Trophoblast cell (in vitro differentiated cells and primary cell): ENCODE results near the gene AP1G1.
"Not testable (repeated sequence)": the region's sequence is repeated elsewhere in the genome, so short reads cannot be mapped to it uniquely, and the experiment has no call there.

Experiments
- DNase-seq, 2 donors: peaks; one replicate each; pipeline ENCODE4 v3.0.0-alpha.2; 2016
- H2AFZ ChIP-seq: 2 replicates; pipeline ENCODE4 v1.6.1; 2013; ENCODE audit warnings: low read length, moderate library complexity, mild to moderate bottlenecking; ENCODE audit not compliant: insufficient read depth, poor library complexity
- H2AK5ac ChIP-seq: 2 replicates; pipeline ENCODE4 v1.6.1; 2013; ENCODE audit warnings: mild to moderate bottlenecking, low read length
- H2BK120ac ChIP-seq: 2 replicates; pipeline ENCODE4 v1.6.1; 2013; ENCODE audit warnings: low read length, mild to moderate bottlenecking, moderate library complexity; ENCODE audit not compliant: insufficient read depth, poor library complexity
- H2BK12ac ChIP-seq: 2 replicates; pipeline ENCODE4 v1.6.1; 2013; ENCODE audit warnings: mild to moderate bottlenecking, low read length, moderate library complexity
- H2BK5ac ChIP-seq: 2 replicates; pipeline ENCODE4 v1.6.1; 2013; ENCODE audit warnings: low read length, low read depth, moderate library complexity, mild to moderate bottlenecking; ENCODE audit not compliant: poor library complexity
- H3K14ac ChIP-seq: 2 replicates; pipeline ENCODE4 v1.6.1; 2013; ENCODE audit warnings: mild to moderate bottlenecking, low read length
- H3K18ac ChIP-seq: 2 replicates; pipeline ENCODE4 v1.6.1; 2013; ENCODE audit warnings: mild to moderate bottlenecking, low read length
- H3K23ac ChIP-seq: 2 replicates; pipeline ENCODE4 v1.6.1; 2013; ENCODE audit warnings: low read length
- H3K27ac ChIP-seq: 2 replicates; pipeline ENCODE4 v1.5.1; 2013; ENCODE audit warnings: low read depth, mild to moderate bottlenecking, inconsistent platforms, low read length, moderate library complexity
- H3K27me3 ChIP-seq: 2 replicates; pipeline ENCODE4 v1.6.1; 2013; ENCODE audit warnings: inconsistent platforms, mild to moderate bottlenecking, low read length, moderate library complexity; ENCODE audit not compliant: insufficient read depth
- H3K36me3 ChIP-seq, 2 experiments: 1 replicate in 1 of 2; 2 replicates in 1 of 2; pipeline ENCODE4 v1.6.1; 2013; ENCODE audit warnings: low read length in 2 of 2, mild to moderate bottlenecking in 2 of 2, moderate library complexity in 1 of 2; ENCODE audit not compliant: insufficient read depth in 2 of 2, control insufficient read depth in 1 of 2
- H3K4ac ChIP-seq: 2 replicates; pipeline ENCODE4 v1.6.1; 2013; ENCODE audit warnings: low read depth, mild to moderate bottlenecking, low read length, moderate library complexity
- H3K4me1 ChIP-seq, 2 experiments: 1 replicate in 1 of 2; 2 replicates in 1 of 2; pipeline ENCODE4 v1.6.1; 2013; ENCODE audit warnings: low read length in 2 of 2, mild to moderate bottlenecking in 2 of 2, moderate library complexity in 1 of 2; ENCODE audit not compliant: insufficient read depth in 2 of 2, control insufficient read depth in 1 of 2
- H3K4me2 ChIP-seq: 2 replicates; pipeline ENCODE4 v1.6.1; 2013; ENCODE audit warnings: inconsistent platforms, mild to moderate bottlenecking, low read length, moderate library complexity
- H3K4me3 ChIP-seq: 2 replicates; pipeline ENCODE4 v1.5.1; 2013; ENCODE audit warnings: mild to moderate bottlenecking, low read depth, low read length, inconsistent platforms
- H3K79me1 ChIP-seq: one replicate; pipeline ENCODE4 v1.6.1; 2013; ENCODE audit warnings: low read length
- H3K79me2 ChIP-seq: 2 replicates; pipeline ENCODE4 v1.6.1; 2013; ENCODE audit warnings: low read length, mild to moderate bottlenecking; ENCODE audit not compliant: control insufficient read depth, insufficient read depth, poor library complexity
- H3K9ac ChIP-seq: 2 replicates; pipeline ENCODE4 v1.6.1; 2013; ENCODE audit warnings: mild to moderate bottlenecking, low read length
- H3K9me3 ChIP-seq: 2 replicates; pipeline ENCODE4 v1.6.1; 2013; ENCODE audit warnings: low read depth, mild to moderate bottlenecking, control low read depth, inconsistent platforms, low read length; ENCODE audit not compliant: insufficient read depth
- H4K12ac ChIP-seq: 2 replicates; pipeline ENCODE4 v1.6.1; 2013; ENCODE audit warnings: low read depth, mild to moderate bottlenecking, low read length, moderate library complexity
- H4K8ac ChIP-seq: 2 replicates; pipeline ENCODE4 v1.6.1; 2013; ENCODE audit warnings: low read depth, mild to moderate bottlenecking, low read length, moderate library complexity
- H4K91ac ChIP-seq: one replicate; pipeline ENCODE4 v1.6.1; 2013; ENCODE audit warnings: low read depth, mild to moderate bottlenecking, low read length, moderate library complexity
- WGBS: extraction: QIAGEN DNeasy Blood & Tissue Kit; methylation state at CpG from one replicate; pipeline ENCODE4 v1.1.7; 2013; ENCODE audit warnings: missing lambda C conversion rate; ENCODE audit not compliant: insufficient read length, insufficient coverage; ENCODE audit errors: extremely low coverage; 5-methylcytosine and 5-hydroxymethylcytosine counted together

The AP1G1 gene

GRCh38 chr16:71831698-71832097 is 23.1 kb upstream of the AP1G1 start:
- not testable (repeated sequence) for H3K4me2 ChIP-seq, H3K36me3 ChIP-seq, H3K4me3 ChIP-seq, H2BK120ac ChIP-seq, H2AK5ac ChIP-seq, H3K9ac ChIP-seq, H4K8ac ChIP-seq, H3K27me3 ChIP-seq, H2BK5ac ChIP-seq, H3K4me1 ChIP-seq, H3K18ac ChIP-seq, H3K4ac ChIP-seq, DNase-seq, H3K23ac ChIP-seq, H2AFZ ChIP-seq, H3K79me1 ChIP-seq, H3K14ac ChIP-seq, H4K12ac ChIP-seq, H3K79me2 ChIP-seq, H2BK12ac ChIP-seq, H3K9me3 ChIP-seq, H3K27ac ChIP-seq, H4K91ac ChIP-seq
- WGBS: no CpG with 5 or more reads among the region's 3 CpGs

GRCh38 chr16:71830359-71830758 is 21.7 kb upstream of the AP1G1 start:
- no peak overlapping the region for H2BK120ac ChIP-seq
- no peak overlapping the region for H3K14ac ChIP-seq
- H2AFZ ChIP-seq: no peak overlapping the region
- no peak overlapping the region for H4K8ac ChIP-seq
- no peak for DNase-seq
- H4K12ac ChIP-seq: no peak overlapping the region
- no peak overlapping the region for H3K4ac ChIP-seq
- no peaks in the 10 kb centered on the region for H3K79me1 ChIP-seq
- H3K23ac ChIP-seq: no peak overlapping the region
- no peak overlapping the region for H2BK12ac ChIP-seq
- H2AK5ac ChIP-seq: no peak overlapping the region
- H2BK5ac ChIP-seq: no peak overlapping the region
- no peak overlapping the region for H3K9ac ChIP-seq
- H3K4me3 ChIP-seq: no peak overlapping the region
- H4K91ac ChIP-seq: no peak overlapping the region
- no peak overlapping the region for H3K27ac ChIP-seq
- no peak overlapping the region for H3K4me2 ChIP-seq
- WGBS: no CpG with 5 or more reads among the region's 2 CpGs
- H3K27me3 ChIP-seq: no peaks in the 10 kb centered on the region
- no peaks in the 10 kb centered on the region for H3K79me2 ChIP-seq
- H3K18ac ChIP-seq: no peak overlapping the region
- no peaks in the 10 kb centered on the region for H3K36me3 ChIP-seq
- H3K4me1 ChIP-seq: no peaks in the 10 kb centered on the region
- no peaks in the 10 kb centered on the region for H3K9me3 ChIP-seq

GRCh38 chr16:71826533-71827017 is 17.9 kb upstream of the AP1G1 start:
- no peak overlapping the region for H2BK5ac ChIP-seq
- no peak overlapping the region for H2BK12ac ChIP-seq
- no peak overlapping the region for H3K27ac ChIP-seq
- no peaks in the 10 kb centered on the region for H3K4me1 ChIP-seq
- H2AK5ac ChIP-seq: no peak overlapping the region
- H3K9me3 ChIP-seq: no peaks in the 10 kb centered on the region
- no peaks in the 10 kb centered on the region for H3K79me2 ChIP-seq
- no peak overlapping the region for H4K91ac ChIP-seq
- no peak overlapping the region for H3K18ac ChIP-seq
- H3K14ac ChIP-seq: no peak overlapping the region
- H3K79me1 ChIP-seq: no peaks in the 10 kb centered on the region
- no peak overlapping the region for H3K4me3 ChIP-seq
- no peak overlapping the region for H4K12ac ChIP-seq
- H4K8ac ChIP-seq: no peak overlapping the region
- no peak overlapping the region for H2BK120ac ChIP-seq
- H3K36me3 ChIP-seq: no peaks in the 10 kb centered on the region
- WGBS: no CpG with 5 or more reads among the region's 5 CpGs
- no peak overlapping the region for H3K4me2 ChIP-seq
- H3K27me3 ChIP-seq: no peaks in the 10 kb centered on the region
- peak in 1 of 2 donors; percentile 33 for DNase-seq
- no peak overlapping the region for H3K4ac ChIP-seq
- no peak overlapping the region for H3K9ac ChIP-seq
- no peak overlapping the region for H2AFZ ChIP-seq
- H3K23ac ChIP-seq: no peak overlapping the region

GRCh38 chr16:71817155-71817500 is 8.5 kb upstream of the AP1G1 start:
- not testable (repeated sequence) for H2AFZ ChIP-seq, H2AK5ac ChIP-seq, H4K91ac ChIP-seq, H4K12ac ChIP-seq, H3K4me3 ChIP-seq, H3K4me1 ChIP-seq, H3K4ac ChIP-seq, H3K9me3 ChIP-seq, H3K4me2 ChIP-seq, H2BK120ac ChIP-seq, H3K18ac ChIP-seq, H3K27ac ChIP-seq, H4K8ac ChIP-seq, H3K79me2 ChIP-seq, H3K27me3 ChIP-seq, H3K14ac ChIP-seq, H3K23ac ChIP-seq, H2BK12ac ChIP-seq, H3K36me3 ChIP-seq, H2BK5ac ChIP-seq, DNase-seq, H3K79me1 ChIP-seq, H3K9ac ChIP-seq
- no CpG with 5 or more reads among the region's 10 CpGs for WGBS
